Measurements from ENCODE around the gene LRRC1.

LRRC1 gene

GRCh38 chr6:53847796-53848314 is 53.0 kb downstream of the LRRC1 start:
- Histone ChIP-seq H3K4me1 (ENCODE audit: insufficient read depth, low read length) (peaks cover 3% of the 10 kb centered on the region), H2AFZ (ENCODE audit: low read depth, low read length) (no peak overlapping the region), H3K27me3 (ENCODE audit: insufficient read depth, low read length) (no peaks in the 10 kb centered on the region)

GRCh38 chr6:53850527-53850926 is 55.7 kb downstream of the LRRC1 start:
- Histone ChIP-seq H2AFZ (ENCODE audit: low read depth, low read length) (no peak overlapping the region), H3K27me3 (ENCODE audit: insufficient read depth, low read length) (no peaks in the 10 kb centered on the region), H3K4me1 (ENCODE audit: insufficient read depth, low read length) (no peaks in the 10 kb centered on the region), H3K36me3 (ENCODE audit: insufficient read depth, low read length) (no peaks in the 10 kb centered on the region), H3K9me3 (ENCODE audit: low read length) (no peaks in the 10 kb centered on the region), H3K4me3 (ENCODE audit: low read length) (no peak overlapping the region)

More at GRCh38 chr6:53847796-53848314, 53.0 kb downstream of the LRRC1 start:
- H3K36me3 ChIP-seq (ENCODE audit: insufficient read depth, low read length): no peaks in the 10 kb centered on the region
- no peaks in the 10 kb centered on the region for H3K9me3 ChIP-seq (ENCODE audit: low read length)
- no peak overlapping the region for H3K4me3 ChIP-seq (ENCODE audit: low read length)

- no peaks in the 10 kb centered on the region for H3K27me3 ChIP-seq (ENCODE audit: insufficient read depth, low read length)
- H3K36me3 ChIP-seq (ENCODE audit: insufficient read depth, low read length): no peaks in the 10 kb centered on the region
- no peak overlapping the region for H2AFZ ChIP-seq (ENCODE audit: low read depth, low read length)
- no peaks in the 10 kb centered on the region for H3K9me3 ChIP-seq (ENCODE audit: low read length)
- no peaks in the 10 kb centered on the region for H3K4me1 ChIP-seq (ENCODE audit: insufficient read depth, low read length)
- no peak overlapping the region for H3K4me3 ChIP-seq (ENCODE audit: low read length)
Measured at GRCh38 chr6:53851561-53851960, 56.8 kb downstream of the LRRC1 start.

- peaks cover 11% of the 10 kb centered on the region for H3K4me1 ChIP-seq (ENCODE audit: insufficient read depth, low read length)
- H2AFZ ChIP-seq (ENCODE audit: low read depth, low read length): no peak overlapping the region
- H3K36me3 ChIP-seq (ENCODE audit: insufficient read depth, low read length): no peaks in the 10 kb centered on the region
- H3K4me3 ChIP-seq (ENCODE audit: low read length): no peak overlapping the region
- no peaks in the 10 kb centered on the region for H3K9me3 ChIP-seq (ENCODE audit: low read length)
- no peaks in the 10 kb centered on the region for H3K27me3 ChIP-seq (ENCODE audit: insufficient read depth, low read length)
Measured at GRCh38 chr6:53852805-53853204, 58.0 kb downstream of the LRRC1 start.

GRCh38 chr6:53854843-53855567 is 60.2 kb downstream of the LRRC1 start:
- Histone ChIP-seq H3K27me3 (ENCODE audit: insufficient read depth, low read length) (no peaks in the 10 kb centered on the region), H2AFZ (ENCODE audit: low read depth, low read length) (no peak overlapping the region), H3K4me3 (ENCODE audit: low read length) (no peak overlapping the region), H3K36me3 (ENCODE audit: insufficient read depth, low read length) (no peaks in the 10 kb centered on the region), H3K9me3 (ENCODE audit: low read length) (no peaks in the 10 kb centered on the region), H3K4me1 (ENCODE audit: insufficient read depth, low read length) (peaks cover 13% of the 10 kb centered on the region)

GRCh38 chr6:53855940-53856339 is 61.1 kb downstream of the LRRC1 start:
- Histone ChIP-seq H3K36me3 (ENCODE audit: insufficient read depth, low read length) (no peaks in the 10 kb centered on the region), H3K4me1 (ENCODE audit: insufficient read depth, low read length) (peaks cover 18% of the 10 kb centered on the region), H3K27me3 (ENCODE audit: insufficient read depth, low read length) (no peaks in the 10 kb centered on the region), H3K4me3 (ENCODE audit: low read length) (no peak overlapping the region), H2AFZ (ENCODE audit: low read depth, low read length) (no peak overlapping the region), H3K9me3 (ENCODE audit: low read length) (no peaks in the 10 kb centered on the region)

- Histone ChIP-seq H3K4me3 (ENCODE audit: low read length) (no peak overlapping the region), H3K36me3 (ENCODE audit: insufficient read depth, low read length) (no peaks in the 10 kb centered on the region), H2AFZ (ENCODE audit: low read depth, low read length) (no peak overlapping the region), H3K9me3 (ENCODE audit: low read length) (no peaks in the 10 kb centered on the region), H3K4me1 (ENCODE audit: insufficient read depth, low read length) (peaks cover 19% of the 10 kb centered on the region), H3K27me3 (ENCODE audit: insufficient read depth, low read length) (no peaks in the 10 kb centered on the region)
Measured at GRCh38 chr6:53857318-53858094, 62.7 kb downstream of the LRRC1 start.

- no peaks in the 10 kb centered on the region for H3K9me3 ChIP-seq (ENCODE audit: low read length)
- H3K27me3 ChIP-seq (ENCODE audit: insufficient read depth, low read length): no peaks in the 10 kb centered on the region
- no peak overlapping the region for H3K4me3 ChIP-seq (ENCODE audit: low read length)
- H3K36me3 ChIP-seq (ENCODE audit: insufficient read depth, low read length): no peaks in the 10 kb centered on the region
- peaks cover 26% of the 10 kb centered on the region for H3K4me1 ChIP-seq (ENCODE audit: insufficient read depth, low read length)
- H2AFZ ChIP-seq (ENCODE audit: low read depth, low read length): no peak overlapping the region
Measured at GRCh38 chr6:53858196-53858595, 63.4 kb downstream of the LRRC1 start.

- Histone ChIP-seq H3K9me3 (ENCODE audit: low read length) (no peaks in the 10 kb centered on the region), H3K4me1 (ENCODE audit: insufficient read depth, low read length) (peaks cover 30% of the 10 kb centered on the region), H3K27me3 (ENCODE audit: insufficient read depth, low read length) (no peaks in the 10 kb centered on the region), H2AFZ (ENCODE audit: low read depth, low read length) (no peak overlapping the region), H3K4me3 (ENCODE audit: low read length) (no peak overlapping the region), H3K36me3 (ENCODE audit: insufficient read depth, low read length) (no peaks in the 10 kb centered on the region)
Measured at GRCh38 chr6:53858913-53859312, 64.1 kb downstream of the LRRC1 start.

GRCh38 chr6:53860511-53860910 is 65.7 kb downstream of the LRRC1 start:
- peaks cover 30% of the 10 kb centered on the region for H3K4me1 ChIP-seq (ENCODE audit: insufficient read depth, low read length)
- H3K36me3 ChIP-seq (ENCODE audit: insufficient read depth, low read length): no peaks in the 10 kb centered on the region
- H2AFZ ChIP-seq (ENCODE audit: low read depth, low read length): no peak overlapping the region
- no peaks in the 10 kb centered on the region for H3K27me3 ChIP-seq (ENCODE audit: insufficient read depth, low read length)
- no peaks in the 10 kb centered on the region for H3K9me3 ChIP-seq (ENCODE audit: low read length)
- H3K4me3 ChIP-seq (ENCODE audit: low read length): no peak overlapping the region

GRCh38 chr6:53861518-53861917 is 66.7 kb downstream of the LRRC1 start:
- peaks cover 30% of the 10 kb centered on the region for H3K4me1 ChIP-seq (ENCODE audit: insufficient read depth, low read length)

GRCh38 chr6:53862662-53863462 is 68.1 kb downstream of the LRRC1 start:
- H3K27me3 ChIP-seq (ENCODE audit: insufficient read depth, low read length): no peaks in the 10 kb centered on the region
- H3K36me3 ChIP-seq (ENCODE audit: insufficient read depth, low read length): no peaks in the 10 kb centered on the region
- no peak overlapping the region for H2AFZ ChIP-seq (ENCODE audit: low read depth, low read length)
- H3K4me1 ChIP-seq (ENCODE audit: insufficient read depth, low read length): peaks cover 18% of the 10 kb centered on the region
- no peak overlapping the region for H3K4me3 ChIP-seq (ENCODE audit: low read length)
- H3K9me3 ChIP-seq (ENCODE audit: low read length): peaks cover 2% of the 10 kb centered on the region

More at GRCh38 chr6:53861518-53861917, 66.7 kb downstream of the LRRC1 start:
- H2AFZ ChIP-seq (ENCODE audit: low read depth, low read length): no peak overlapping the region
- no peaks in the 10 kb centered on the region for H3K27me3 ChIP-seq (ENCODE audit: insufficient read depth, low read length)
- no peak overlapping the region for H3K4me3 ChIP-seq (ENCODE audit: low read length)
- H3K9me3 ChIP-seq (ENCODE audit: low read length): no peaks in the 10 kb centered on the region
- no peaks in the 10 kb centered on the region for H3K36me3 ChIP-seq (ENCODE audit: insufficient read depth, low read length)

GRCh38 chr6:53864781-53865180 is 70.0 kb downstream of the LRRC1 start:
- Histone ChIP-seq H3K4me1 (ENCODE audit: insufficient read depth, low read length) (peaks cover 17% of the 10 kb centered on the region), H2AFZ (ENCODE audit: low read depth, low read length) (no peak overlapping the region), H3K27me3 (ENCODE audit: insufficient read depth, low read length) (no peaks in the 10 kb centered on the region), H3K9me3 (ENCODE audit: low read length) (peaks cover 2% of the 10 kb centered on the region), H3K36me3 (ENCODE audit: insufficient read depth, low read length) (no peaks in the 10 kb centered on the region), H3K4me3 (ENCODE audit: low read length) (no peak overlapping the region)
